GM18858 (cell line): ENCODE results near the gene NPS.

Experiments used
- ATAC-seq: cut with Tn5 transposase; IDR thresholded peaks from one replicate; pipeline ENCODE4 v1.9.1; 2021; ENCODE audit not compliant: unreplicated experiment

The NPS gene

GRCh38 chr10:127549009-127549408 lies at the start of gene NPS:
Gene NPS, plus strand, starts transcription at chr10:127549309. Its CDS starts 60 bp downstream, at chr10:127549369.
- ATAC-seq = no peak

GRCh38 chr10:127500127-127500526 lies 49.0 kb upstream of the NPS start:
- no peak for ATAC-seq

GRCh38 chr10:127506094-127506493 lies 43.0 kb upstream of the NPS start:
- no peak for ATAC-seq

GRCh38 chr10:127522298-127522697 lies 26.8 kb upstream of the NPS start:
- no peak for ATAC-seq

- no peak for ATAC-seq
These were observed 25.6 kb upstream of the NPS start for GRCh38 chr10:127523476-127523875.

GRCh38 chr10:127524229-127524628 lies 24.9 kb upstream of the NPS start:
- ATAC-seq = no peak

GRCh38 chr10:127524908-127525665 lies 24.0 kb upstream of the NPS start:
- ATAC-seq = no peak

- ATAC-seq = no peak
These were observed 23.4 kb upstream of the NPS start for GRCh38 chr10:127525686-127526085.

- no peak for ATAC-seq
These were observed 22.9 kb upstream of the NPS start for GRCh38 chr10:127526161-127526560.

GRCh38 chr10:127527320-127527719 lies 21.8 kb upstream of the NPS start:
- ATAC-seq = no peak

- no peak for ATAC-seq
These were observed 21.2 kb upstream of the NPS start for GRCh38 chr10:127527891-127528290.

- ATAC-seq = no peak
These were observed 16.9 kb upstream of the NPS start for GRCh38 chr10:127532193-127532592.

- no peak for ATAC-seq
These were observed 16.4 kb upstream of the NPS start for GRCh38 chr10:127532659-127533058.

GRCh38 chr10:127534074-127534473 lies 15.0 kb upstream of the NPS start:
- no peak for ATAC-seq

- ATAC-seq = no peak
These were observed 14.6 kb upstream of the NPS start for GRCh38 chr10:127534496-127534895.

GRCh38 chr10:127535802-127536515 lies 13.2 kb upstream of the NPS start:
- no peak for ATAC-seq

GRCh38 chr10:127536972-127537760 lies 11.9 kb upstream of the NPS start:
- no peak for ATAC-seq

- no peak for ATAC-seq
These were observed 11.2 kb upstream of the NPS start for GRCh38 chr10:127537924-127538323.

GRCh38 chr10:127548022-127548421 lies 1.1 kb upstream of the NPS start:
- ATAC-seq = no peak

GRCh38 chr10:127550861-127551260 lies 1.8 kb downstream of the NPS start:
- ATAC-seq = no peak

GRCh38 chr10:127552446-127552845 lies 3.3 kb downstream of the NPS start:
- ATAC-seq = no peak

- ATAC-seq = no peak
These were observed 4.3 kb downstream of the NPS start for GRCh38 chr10:127553417-127553816.
